WI38 (cell line): ENCODE data around the gene HHLA2.
"Not testable (repeated sequence)": the region's sequence is repeated elsewhere in the genome, so short reads cannot be mapped to it uniquely, and the experiment has no call there.

Source experiments
- H3K4me3 ChIP-seq: 2 replicates; pipeline ENCODE4 v1.5.1; 2011; ENCODE audit warnings: low read depth, mild to moderate bottlenecking, control low read depth, low read length
- CTCF ChIP-seq: IDR thresholded peaks from 2 replicates; pipeline ENCODE4 v1.5.1; 2012; ENCODE audit warnings: low read depth, mild to moderate bottlenecking, control low read depth, low read length

HHLA2 gene

GRCh38 chr3:108376026-108376425, 79.7 kb downstream of the HHLA2 start:
- no peak for TF ChIP-seq CTCF
- H3K4me3 ChIP-seq, result no peak overlapping the region

GRCh38 chr3:108377384-108377783, 81.0 kb downstream of the HHLA2 start:
- no peak overlapping the region for H3K4me3 ChIP-seq

GRCh38 chr3:108378153-108378951, 82.0 kb downstream of the HHLA2 start:
- no peak overlapping the region for H3K4me3 ChIP-seq
- no peak for TF ChIP-seq CTCF

More at GRCh38 chr3:108377384-108377783, 81.0 kb downstream of the HHLA2 start:
- TF ChIP-seq CTCF, result no peak

- not testable (repeated sequence) for H3K4me3 ChIP-seq
These were observed 82.6 kb downstream of the HHLA2 start for GRCh38 chr3:108378952-108379342.

- no peak for TF ChIP-seq CTCF
- no peak overlapping the region for H3K4me3 ChIP-seq
These were observed 83.9 kb downstream of the HHLA2 start for GRCh38 chr3:108380128-108380795.

- no peak overlapping the region for H3K4me3 ChIP-seq
- no peak for TF ChIP-seq CTCF
These were observed 85.3 kb downstream of the HHLA2 start for GRCh38 chr3:108381529-108382140.

GRCh38 chr3:108383306-108383705, 87.0 kb downstream of the HHLA2 start:
- H3K4me3 ChIP-seq, result no peak overlapping the region
- no peak for TF ChIP-seq CTCF
